K562 (cell line): ENCODE data around the gene NAA80. TPM values are rescaled to one million over a fixed set of nuclear protein-coding genes. Genes with fewer than 3 reads are reported as not detected.

Experiments used
- ARID2 ChIP-seq: fragments of 450-650 bp; IDR thresholded peaks from 2 replicates; pipeline ENCODE4 v1.6.1; 2017; ENCODE audit warnings: antibody characterized with exemption, mild to moderate bottlenecking
- BRD9 ChIP-seq: fragments of 450-650 bp; IDR thresholded peaks from 2 replicates; pipeline ENCODE4 v1.6.1; 2018; ENCODE audit warnings: low read depth; ENCODE audit not compliant: partially characterized antibody
- CEBPB ChIP-seq: fragments of 450-650 bp; IDR thresholded peaks from 2 replicates; pipeline ENCODE4 v1.6.1; 2016; ENCODE audit warnings: missing genetic modification characterization, missing compliant biosample characterization
- EGR1 ChIP-seq: fragments of 450-650 bp; conservative IDR thresholded peaks from 2 replicates; pipeline ENCODE4 v1.6.1; 2017; ENCODE audit warnings: mild to moderate bottlenecking
- ETS2 ChIP-seq: IDR thresholded peaks from 2 replicates; pipeline ENCODE4 v1.6.1; 2016; ENCODE audit warnings: borderline replicate concordance, missing genetic modification characterization, mild to moderate bottlenecking, moderate library complexity, missing compliant biosample characterization; ENCODE audit not compliant: poor library complexity, severe bottlenecking
- FOXA1 ChIP-seq: fragments of 450-650 bp; IDR thresholded peaks from 2 replicates; pipeline ENCODE4 v1.6.1; 2016; ENCODE audit warnings: mild to moderate bottlenecking, borderline replicate concordance
- GABPB2 ChIP-seq: fragments of 250-450 bp; sonication (Bioruptor Pico); conservative IDR thresholded peaks from 2 replicates; pipeline ENCODE4 v1.5.1; 2021; ENCODE audit warnings: mild to moderate bottlenecking
- HIVEP1 ChIP-seq: fragments of 250-450 bp; sonication (Bioruptor Pico); IDR thresholded peaks from 2 replicates; pipeline ENCODE4 v1.4.0; 2020; ENCODE audit warnings: mild to moderate bottlenecking
- POU5F1 ChIP-seq: fragments of 150-350 bp; IDR thresholded peaks from 2 replicates; pipeline ENCODE4 v1.6.1; 2014; ENCODE audit warnings: borderline replicate concordance, low read length, low read depth, mild to moderate bottlenecking; ENCODE audit not compliant: partially characterized antibody
- PTRF ChIP-seq: fragments of 450-650 bp; IDR thresholded peaks from 2 replicates; pipeline ENCODE4 v1.6.1; 2016; ENCODE audit warnings: mild to moderate bottlenecking, missing genetic modification characterization, missing compliant biosample characterization
- PURB ChIP-seq: sonication (generic); formaldehyde crosslinking; IDR thresholded peaks from 2 replicates; pipeline ENCODE4 v1.9.0; 2021; ENCODE audit warnings: low read depth, mild to moderate bottlenecking, missing genetic modification reagents
- SIRT6 ChIP-seq: IDR thresholded peaks from one replicate; pipeline ENCODE4 v1.6.1; 2012; ENCODE audit warnings: low read depth, mild to moderate bottlenecking, control low read depth, inconsistent platforms, low read length, moderate library complexity
- SNRNP70 ChIP-seq: fragments of 200-400 bp; formaldehyde crosslinking; optimal IDR thresholded peaks from 2 replicates; pipeline ENCODE3; 2017; ENCODE audit warnings: low read depth, low read length
- TRIM24 ChIP-seq, 2 experiments: fragments of 450-650 bp; IDR thresholded peaks; 2 replicates each; pipeline ENCODE4 v1.6.1; 2016
- ZFP30 ChIP-seq: fragments of 250-450 bp; sonication (Bioruptor Pico); IDR thresholded peaks from 2 replicates; pipeline ENCODE4 v1.8.0; 2022; ENCODE audit warnings: moderate library complexity, mild to moderate bottlenecking, inconsistent platforms, borderline replicate concordance
- ZNF143 ChIP-seq: sonication (generic); formaldehyde crosslinking; IDR thresholded peaks from 2 replicates; pipeline ENCODE4 v1.9.0; 2022; ENCODE audit warnings: mild to moderate bottlenecking, missing genetic modification reagents
- ZNF165 ChIP-seq: fragments of 250-450 bp; sonication (Bioruptor Pico); IDR thresholded peaks from 2 replicates; pipeline ENCODE4 v1.4.0; 2020; ENCODE audit warnings: borderline replicate concordance
- ZNF507 ChIP-seq: conservative IDR thresholded peaks from 2 replicates; pipeline ENCODE4 v1.6.1; 2017; ENCODE audit warnings: missing genetic modification characterization, missing compliant biosample characterization
- ZNF717 ChIP-seq: fragments of 250-450 bp; sonication (Bioruptor Pico); IDR thresholded peaks from 2 replicates; pipeline ENCODE4 v1.5.0; 2021
- polyA plus RNA-seq, 8 experiments: library from polyadenylated mRNA; depleted of rRNA in 4 of 8; stranded (reverse) in 5 of 8; unstranded in 3 of 8; fragments of >200 nt; fragmentation: Nextera tagmentation in 2 of 8; fragmentation: Illumina TruSeq in 1 of 8; extraction: Ambion mirVana in 2 of 8; extraction: Trizol in 1 of 8; gene quantifications; 2 replicates each; pipeline versions ENCODE4 v1.2.1 to v1.2.3, GENCODE V29; 2011 to 2014; ENCODE audit warnings: inconsistent platforms in 1 of 8, missing spikeins in 1 of 8
- total RNA-seq, 7 experiments: library from RNA; depleted of rRNA in 6 of 7; stranded (reverse); fragments of >200 nt in 6 of 7; fragmentation: Illumina TruSeq in 2 of 7; extraction: Trizol in 2 of 7; gene quantifications; 2 replicates each; pipeline versions ENCODE4 v1.2.1 to v1.2.3, GENCODE V29; 2011 to 2021; ENCODE audit warnings: low replicate concordance in 1 of 7
- TF ChIP-seq, protein P1 (sequence below), 2 experiments: IDR thresholded peaks; 2 replicates each; pipeline ENCODE4 v1.6.1; 2012; ENCODE audit warnings: improper control_type of control experiment in 2 of 2, low read depth in 2 of 2, low read length in 2 of 2, borderline replicate concordance in 1 of 2
- TF ChIP-seq, protein P2 (sequence below), 2 experiments: fragments of 450-650 bp; conservative IDR thresholded peaks; 2 replicates each; pipeline ENCODE4 v1.6.1; 2017; ENCODE audit warnings: mild to moderate bottlenecking in 2 of 2, moderate library complexity in 2 of 2
- TF ChIP-seq, protein P3 (sequence below): sonication (generic); formaldehyde crosslinking; IDR thresholded peaks from 2 replicates; pipeline ENCODE4 v1.8.0; 2022; ENCODE audit warnings: mild to moderate bottlenecking, low read depth, missing genetic modification reagents
- TF ChIP-seq, protein P4 (sequence below): fragments of 450-650 bp; IDR thresholded peaks from 2 replicates; pipeline ENCODE4 v1.6.1; 2016

The NAA80 gene
- total and polyA plus RNA-seq, 9 of the 15 experiments (the other 6 are each of a cell fraction or from before 2014, with no cell fraction given), result 0.82 to 24.0 (median 8.6) TPM

DNA sequence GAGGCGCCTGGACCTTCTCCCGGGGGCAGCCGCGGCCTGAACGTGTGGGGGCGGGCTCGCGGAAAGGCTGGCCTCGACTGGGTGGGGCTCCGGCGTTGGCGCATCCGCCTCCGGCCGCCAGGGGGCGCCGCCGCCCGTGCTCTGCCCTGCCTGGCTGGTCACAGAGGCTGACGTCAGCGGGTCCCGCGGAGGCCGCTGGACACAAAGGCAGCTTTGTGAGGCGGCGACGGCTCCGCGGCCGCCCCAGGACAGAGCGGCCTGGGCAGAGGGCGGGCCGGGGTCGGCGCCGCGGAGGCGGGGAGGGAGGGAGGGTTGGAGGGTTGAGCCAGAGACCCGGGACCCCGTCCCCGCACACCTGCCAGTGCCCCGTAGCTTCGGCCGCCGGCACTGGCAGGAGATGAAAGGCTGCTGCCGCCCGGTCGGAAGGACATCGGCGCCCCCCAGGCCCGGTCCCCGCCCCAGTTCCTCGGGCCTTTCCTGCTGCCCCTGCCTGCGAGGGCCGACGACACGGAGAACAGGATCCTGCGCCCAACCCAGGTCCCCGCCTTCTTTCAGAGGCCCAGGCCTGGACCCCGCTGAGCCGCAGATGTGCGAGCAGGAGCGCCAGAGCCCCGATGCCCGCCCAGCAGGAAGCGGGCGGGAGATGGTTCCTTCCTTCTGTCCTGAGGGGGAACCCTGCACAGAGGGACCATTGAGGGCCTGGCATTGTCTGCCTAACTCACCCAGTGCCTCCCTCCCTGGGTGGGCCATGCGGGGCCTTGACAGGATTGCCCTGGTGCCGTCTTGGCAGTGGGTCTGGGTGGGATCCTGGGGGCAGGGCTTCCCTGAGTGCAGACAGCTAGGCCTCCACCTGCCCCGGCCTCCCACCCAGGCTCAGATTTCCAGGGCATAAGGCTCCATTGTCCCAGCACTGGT, 38.9 kb downstream of the NAA80 start (continued):
- TF ChIP-seq, protein P1, sequence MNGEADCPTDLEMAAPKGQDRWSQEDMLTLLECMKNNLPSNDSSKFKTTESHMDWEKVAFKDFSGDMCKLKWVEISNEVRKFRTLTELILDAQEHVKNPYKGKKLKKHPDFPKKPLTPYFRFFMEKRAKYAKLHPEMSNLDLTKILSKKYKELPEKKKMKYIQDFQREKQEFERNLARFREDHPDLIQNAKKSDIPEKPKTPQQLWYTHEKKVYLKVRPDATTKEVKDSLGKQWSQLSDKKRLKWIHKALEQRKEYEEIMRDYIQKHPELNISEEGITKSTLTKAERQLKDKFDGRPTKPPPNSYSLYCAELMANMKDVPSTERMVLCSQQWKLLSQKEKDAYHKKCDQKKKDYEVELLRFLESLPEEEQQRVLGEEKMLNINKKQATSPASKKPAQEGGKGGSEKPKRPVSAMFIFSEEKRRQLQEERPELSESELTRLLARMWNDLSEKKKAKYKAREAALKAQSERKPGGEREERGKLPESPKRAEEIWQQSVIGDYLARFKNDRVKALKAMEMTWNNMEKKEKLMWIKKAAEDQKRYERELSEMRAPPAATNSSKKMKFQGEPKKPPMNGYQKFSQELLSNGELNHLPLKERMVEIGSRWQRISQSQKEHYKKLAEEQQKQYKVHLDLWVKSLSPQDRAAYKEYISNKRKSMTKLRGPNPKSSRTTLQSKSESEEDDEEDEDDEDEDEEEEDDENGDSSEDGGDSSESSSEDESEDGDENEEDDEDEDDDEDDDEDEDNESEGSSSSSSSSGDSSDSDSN (IDR thresholded peaks at IDR 0.05; ENCODE audit: borderline replicate concordance in 1 of 2, low read depth in 2 of 2, low read length in 2 of 2), result no peak
- TF ChIP-seq ZFP30 (CRISPR knock-in tag) (no peak), BRD9 (no peak), ZNF717 (no peak), PURB (CRISPR knock-in tag) (no peak), GABPB2 (CRISPR knock-in tag) (no peak), PTRF (tag) (no peak), ZNF165 (no peak), SIRT6 (no peak), ZNF143 (CRISPR knock-in tag) (no peak), HIVEP1 (CRISPR knock-in tag) (no peak), ARID2 (no peak), TRIM24 (IDR thresholded peaks at IDR 0.05) (no peak), ETS2 (tag) (no peak), FOXA1 (no peak), CEBPB (no peak), SNRNP70 (no peak), POU5F1 (no peak), EGR1 (peak; percentile 72), ZNF507 (tag) (no peak)
- TF ChIP-seq, protein P2, sequence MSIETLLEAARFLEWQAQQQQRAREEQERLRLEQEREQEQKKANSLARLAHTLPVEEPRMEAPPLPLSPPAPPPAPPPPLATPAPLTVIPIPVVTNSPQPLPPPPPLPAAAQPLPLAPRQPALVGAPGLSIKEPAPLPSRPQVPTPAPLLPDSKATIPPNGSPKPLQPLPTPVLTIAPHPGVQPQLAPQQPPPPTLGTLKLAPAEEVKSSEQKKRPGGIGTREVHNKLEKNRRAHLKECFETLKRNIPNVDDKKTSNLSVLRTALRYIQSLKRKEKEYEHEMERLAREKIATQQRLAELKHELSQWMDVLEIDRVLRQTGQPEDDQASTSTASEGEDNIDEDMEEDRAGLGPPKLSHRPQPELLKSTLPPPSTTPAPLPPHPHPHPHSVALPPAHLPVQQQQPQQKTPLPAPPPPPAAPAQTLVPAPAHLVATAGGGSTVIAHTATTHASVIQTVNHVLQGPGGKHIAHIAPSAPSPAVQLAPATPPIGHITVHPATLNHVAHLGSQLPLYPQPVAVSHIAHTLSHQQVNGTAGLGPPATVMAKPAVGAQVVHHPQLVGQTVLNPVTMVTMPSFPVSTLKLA (conservative IDR thresholded peaks at IDR 0.05), result no peak; a peak in 1 of 4 replicates
- TF ChIP-seq, protein P3, sequence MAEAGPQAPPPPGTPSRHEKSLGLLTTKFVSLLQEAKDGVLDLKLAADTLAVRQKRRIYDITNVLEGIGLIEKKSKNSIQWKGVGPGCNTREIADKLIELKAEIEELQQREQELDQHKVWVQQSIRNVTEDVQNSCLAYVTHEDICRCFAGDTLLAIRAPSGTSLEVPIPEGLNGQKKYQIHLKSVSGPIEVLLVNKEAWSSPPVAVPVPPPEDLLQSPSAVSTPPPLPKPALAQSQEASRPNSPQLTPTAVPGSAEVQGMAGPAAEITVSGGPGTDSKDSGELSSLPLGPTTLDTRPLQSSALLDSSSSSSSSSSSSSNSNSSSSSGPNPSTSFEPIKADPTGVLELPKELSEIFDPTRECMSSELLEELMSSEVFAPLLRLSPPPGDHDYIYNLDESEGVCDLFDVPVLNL (CRISPR knock-in tag), result no peak
- TF ChIP-seq, protein P4, sequence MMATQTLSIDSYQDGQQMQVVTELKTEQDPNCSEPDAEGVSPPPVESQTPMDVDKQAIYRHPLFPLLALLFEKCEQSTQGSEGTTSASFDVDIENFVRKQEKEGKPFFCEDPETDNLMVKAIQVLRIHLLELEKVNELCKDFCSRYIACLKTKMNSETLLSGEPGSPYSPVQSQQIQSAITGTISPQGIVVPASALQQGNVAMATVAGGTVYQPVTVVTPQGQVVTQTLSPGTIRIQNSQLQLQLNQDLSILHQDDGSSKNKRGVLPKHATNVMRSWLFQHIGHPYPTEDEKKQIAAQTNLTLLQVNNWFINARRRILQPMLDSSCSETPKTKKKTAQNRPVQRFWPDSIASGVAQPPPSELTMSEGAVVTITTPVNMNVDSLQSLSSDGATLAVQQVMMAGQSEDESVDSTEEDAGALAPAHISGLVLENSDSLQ, result no peak
